ENCODE results near the gene PDE4D. TPM values are rescaled to one million over a fixed set of nuclear protein-coding genes. Genes with fewer than 3 reads are reported as not detected.

PDE4D gene
- total and polyA plus RNA-seq, 2 of the 4 experiments (the other 2 are of a cell fraction) = 1.4 to 7.9 TPM

DNA sequence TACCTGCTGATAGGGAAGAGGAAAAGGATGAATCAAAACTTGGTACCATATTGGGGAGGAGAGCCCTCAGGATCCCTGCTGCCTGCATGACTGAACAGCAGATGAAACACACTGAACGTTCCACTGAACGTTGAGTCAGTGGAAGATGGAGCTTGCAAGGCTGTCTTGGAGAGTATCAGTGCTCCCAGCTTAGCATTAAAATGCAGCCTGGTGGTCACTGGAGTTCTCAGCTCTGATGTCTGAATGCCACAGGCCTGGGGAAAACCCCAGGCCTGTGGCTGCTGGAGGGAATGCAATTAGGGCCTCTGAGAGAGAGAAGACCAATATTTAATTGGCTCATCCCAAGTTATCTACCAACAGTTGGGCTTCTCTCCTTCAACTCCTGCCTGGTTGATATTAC, 54.5 kb downstream of the PDE4D start:
- 100% methylated on average over 1 of the region's 2 CpGs; no CpG with 5 or more reads in 1 of the 2 experiments for WGBS, 2 experiments (ENCODE audit: extremely low coverage in 2 of 2, insufficient read length in 1 of 2)
- no peak overlapping the region for H4K5ac ChIP-seq (ENCODE audit: low read depth, low read length)
- no peaks in the 10 kb centered on the region for H3K79me1 ChIP-seq (ENCODE audit: low read depth in 1 of 2, low read length in 2 of 2)
- H2BK5ac ChIP-seq (ENCODE audit: low read depth, low read length, poor library complexity, severe bottlenecking) = no peak overlapping the region
- no peak overlapping the region for H3K4me3 ChIP-seq (ENCODE audit: insufficient read depth, low read depth, low read length)
- POLR2A ChIA-PET (ENCODE audit: unreplicated experiment) = no interaction called here
- H2AFZ ChIP-seq (replicated peaks; ENCODE audit: low read length, poor library complexity) = no peak overlapping the region
- BruUV-seq (replicated peaks) = no TSS peak
- no peaks in the 10 kb centered on the region for H3K27me3 ChIP-seq (ENCODE audit: control insufficient read depth, insufficient read depth, low read length)
- no peak overlapping the region for H2AK9ac ChIP-seq (replicated peaks; ENCODE audit: low read depth, low read length, poor library complexity)
- H3K27ac ChIP-seq (ENCODE audit: insufficient read depth, low read length) = no peak overlapping the region
- no peaks in the 10 kb centered on the region for H3K9me1 ChIP-seq (ENCODE audit: insufficient read depth, low read length)
- in situ Hi-C loops (cut with MboI; ENCODE audit: low sequenced_read_pairs) = no loop called here
- H3K23ac ChIP-seq (ENCODE audit: low read depth, low read length) = no peak overlapping the region
- H4K20me1 ChIP-seq (ENCODE audit: insufficient read depth, low read length) = no peaks in the 10 kb centered on the region
- no peak overlapping the region for H2BK120ac ChIP-seq (ENCODE audit: low read depth, low read length)
- CTCF ChIA-PET = no interaction called here
- no peak overlapping the region for H4K8ac ChIP-seq (ENCODE audit: low read depth in 2 of 2, low read length in 2 of 2)
- TF ChIP-seq MXI1 (IDR thresholded peaks at IDR 0.05; ENCODE audit: borderline replicate concordance, low read depth, low read length) (no peak), MAFK (IDR thresholded peaks at IDR 0.05; ENCODE audit: low read depth, low read length) (no peak), RAD21 (IDR thresholded peaks at IDR 0.05; ENCODE audit: low read length) (no peak)
- H3K9me3 ChIP-seq (ENCODE audit: control insufficient read depth, insufficient read depth, low read length) = no peaks in the 10 kb centered on the region
- no peak for ATAC-seq (ENCODE audit: low read depth)
- intact Hi-C loops (cut with micrococcal nuclease) = no loop called here
- DNase-seq = no peak
- no peak overlapping the region for H3K14ac ChIP-seq (replicated peaks; ENCODE audit: low read depth, low read length)
- no peak overlapping the region for H3K4ac ChIP-seq (ENCODE audit: low read depth, low read length)
- peaks cover 2% of the 10 kb centered on the region; the same call in 1 of the 2 replicates for H3K4me1 ChIP-seq (ENCODE audit: control insufficient read depth, insufficient read depth, low read length)
- dilution Hi-C loops (cut with HindIII; ENCODE audit: low sequenced_read_pairs, unreplicated experiment) = no loop called here
- H3K36me3 ChIP-seq (ENCODE audit: control insufficient read depth, insufficient read depth, low read length) = no peaks in the 10 kb centered on the region
- H2BK20ac ChIP-seq (ENCODE audit: low read depth, low read length) = no peak overlapping the region
- no peak overlapping the region for H3K56ac ChIP-seq (ENCODE audit: extremely low read depth, insufficient read depth, low read length)
- H3K4me2 ChIP-seq (ENCODE audit: low read depth, low read length) = no peak overlapping the region
- no peak overlapping the region for H3K18ac ChIP-seq (ENCODE audit: low read depth, low read length)
- H3K9ac ChIP-seq (ENCODE audit: low read depth, low read length) = no peak overlapping the region
- H4K91ac ChIP-seq (ENCODE audit: insufficient read depth, low read depth, low read length) = no peak overlapping the region
- no peak overlapping the region for H2AK5ac ChIP-seq (ENCODE audit: low read depth, low read length)
- H2BK15ac ChIP-seq (ENCODE audit: low read depth, low read length) = no peak overlapping the region

Data from IMR-90 (cell line).